HTR-8/SVneo (cell line): ENCODE results near the gene TMEM87B.

Source experiments
- DNase-seq: peaks from one replicate; pipeline ENCODE4 v3.0.0; 2011; ENCODE audit warnings: low spot score, mixed read lengths; ENCODE audit not compliant: insufficient read length
- FAIRE-seq: peaks from 2 replicates; lab custom pipeline; 2011; peaks lifted over from hg19 to GRCh38; lab: Jason Lieb, UNC

The TMEM87B gene

GRCh38 chr2:112161431-112162145 is 106.5 kb downstream of the TMEM87B start:
- FAIRE-seq (no peak), DNase-seq (no peak)

- no peak for FAIRE-seq
- DNase-seq: no peak
Measured at GRCh38 chr2:112162341-112162740, 107.3 kb downstream of the TMEM87B start.

- DNase-seq (no peak), FAIRE-seq (no peak)
Measured at GRCh38 chr2:112162956-112163355, 107.9 kb downstream of the TMEM87B start.

DNA sequence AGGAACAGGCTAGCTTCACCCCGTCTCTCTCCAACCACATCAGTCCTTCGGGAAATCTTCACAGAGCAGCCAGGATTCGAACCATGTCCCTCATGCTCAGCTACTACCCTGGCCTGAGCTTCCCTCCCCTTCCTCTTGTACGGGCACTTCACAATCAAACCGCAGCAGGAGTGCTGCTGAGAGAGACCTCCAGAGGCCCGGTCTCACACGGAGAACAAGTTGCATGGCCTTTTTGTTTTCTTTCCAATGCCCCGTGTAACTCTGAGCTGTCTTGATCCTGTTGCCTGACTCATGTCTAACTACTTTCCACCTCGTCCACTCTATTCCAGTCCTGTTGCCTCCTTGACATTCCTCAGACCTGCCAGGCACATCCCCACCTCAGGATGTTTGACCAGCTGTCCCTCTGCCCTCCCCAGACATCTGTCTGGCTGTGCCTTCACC is 108.5 kb downstream of the TMEM87B start:
- no peak for DNase-seq
- FAIRE-seq: no peak

DNA sequence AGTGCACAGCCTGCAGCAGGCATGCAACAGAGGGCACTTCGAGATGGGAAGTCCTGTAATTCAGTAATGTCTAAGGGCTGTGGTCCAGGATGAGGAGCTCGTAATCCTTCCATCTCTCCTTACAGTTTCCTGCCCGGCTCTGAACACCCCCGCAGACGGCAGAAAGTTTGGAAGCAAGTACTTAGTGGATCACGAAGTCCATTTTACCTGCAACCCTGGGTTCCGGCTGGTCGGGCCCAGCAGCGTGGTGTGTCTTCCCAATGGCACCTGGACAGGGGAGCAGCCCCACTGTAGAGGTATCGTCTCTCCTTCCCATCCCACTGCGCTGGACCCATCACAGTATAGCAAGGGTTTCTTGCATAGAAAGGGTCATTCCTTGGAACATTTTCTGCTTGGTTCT is 109.8 kb downstream of the TMEM87B start:
- no peak for FAIRE-seq
- no peak for DNase-seq

- FAIRE-seq (no peak), DNase-seq (no peak)
Measured at GRCh38 chr2:112165296-112165695, 110.2 kb downstream of the TMEM87B start.

GRCh38 chr2:112166806-112167499 is 111.9 kb downstream of the TMEM87B start:
- DNase-seq: no peak
- FAIRE-seq: no peak

- FAIRE-seq: no peak
- DNase-seq: no peak
Measured at GRCh38 chr2:112168422-112169124, 113.5 kb downstream of the TMEM87B start.
